T-helper 2 cell (primary cell): ENCODE results near the gene GALNT4.

Experiments
- DNase-seq, 5 experiments: peaks; one replicate each; pipeline versions ENCODE4 v3.0.0 to v3.0.0-alpha.2; 2012 to 2022

The GALNT4 gene

GRCh38 chr12:89528434-89528833, 3.8 kb upstream of the GALNT4 start:
- no peak for DNase-seq

- DNase-seq, result peak; percentile 29 to 86 (median 51)
Measured at GRCh38 chr12:89525824-89526770, 1.5 kb upstream of the GALNT4 start, which contains the start of gene POC1B. POC1B (minus strand) TSS chr12:89526047; CDS start chr12:89525895, 152 bp downstream.

GRCh38 chr12:89525305-89525823, 768 bp upstream of the GALNT4 start:
- DNase-seq, result peak; percentile 8 to 61 (median 23)

- DNase-seq, result no peak
Measured at GRCh38 chr12:89523843-89524540, 604 bp downstream of the GALNT4 start.

GRCh38 chr12:89523393-89523792, 1.2 kb downstream of the GALNT4 start:
- no peak for DNase-seq

- DNase-seq, result no peak
Measured at GRCh38 chr12:89521364-89522223, 3.0 kb downstream of the GALNT4 start.

GRCh38 chr12:89517720-89518119, 6.9 kb downstream of the GALNT4 start:
- DNase-seq, result no peak

GRCh38 chr12:89516633-89517032, 8.0 kb downstream of the GALNT4 start:
- no peak for DNase-seq

GRCh38 chr12:89514751-89515150, 9.8 kb downstream of the GALNT4 start:
- peak in 1 of 5 experiments; percentile 35 for DNase-seq

GRCh38 chr12:89513544-89513943, 11.1 kb downstream of the GALNT4 start:
- no peak for DNase-seq

GRCh38 chr12:89507015-89507824, 17.4 kb downstream of the GALNT4 start:
- DNase-seq, result no peak

GRCh38 chr12:89506050-89506449, 18.5 kb downstream of the GALNT4 start:
- DNase-seq, result no peak

GRCh38 chr12:89504560-89505346, 19.8 kb downstream of the GALNT4 start:
- DNase-seq, result no peak

GRCh38 chr12:89501793-89502192, 22.8 kb downstream of the GALNT4 start:
- DNase-seq, result no peak

- DNase-seq, result no peak
Measured at GRCh38 chr12:89499857-89500256, 24.7 kb downstream of the GALNT4 start.

- no peak for DNase-seq
Measured at GRCh38 chr12:89497467-89497866, 27.1 kb downstream of the GALNT4 start.

- no peak for DNase-seq
Measured at GRCh38 chr12:89497005-89497404, 27.6 kb downstream of the GALNT4 start.

GRCh38 chr12:89494411-89495231, 30.0 kb downstream of the GALNT4 start:
- DNase-seq, result peak in 2 of 5 experiments; percentile 13 to 90

GRCh38 chr12:89493670-89494302, 30.8 kb downstream of the GALNT4 start:
- no peak for DNase-seq
